Left forelimb (tissue), 1 donor: Measurements from ENCODE around the gene CNTN1.

Source experiments
- DNase-seq: peaks from one replicate; pipeline ENCODE4 v3.0.0-alpha.2; 2018; ENCODE audit warnings: low spot score

The CNTN1 gene

DNA sequence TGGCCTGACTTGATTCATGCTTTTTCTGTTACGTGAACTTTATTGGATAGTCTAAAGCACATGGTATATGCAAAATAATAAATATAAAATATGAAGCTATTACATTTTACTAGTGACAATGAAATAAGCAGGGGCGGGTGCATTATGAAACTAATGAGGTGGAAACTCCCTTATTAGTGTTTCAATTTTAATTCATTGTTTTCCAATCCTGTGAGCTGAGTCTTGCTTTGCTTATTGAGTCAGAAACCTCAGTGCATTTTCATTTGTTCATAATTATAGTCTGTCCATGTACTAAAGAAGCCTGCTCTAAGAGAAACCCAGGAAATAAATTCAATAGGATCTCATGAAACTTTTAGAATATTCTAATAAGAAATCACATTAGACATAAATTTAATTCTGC, 78.5 kb downstream of the CNTN1 start:
- no peak for DNase-seq

DNA sequence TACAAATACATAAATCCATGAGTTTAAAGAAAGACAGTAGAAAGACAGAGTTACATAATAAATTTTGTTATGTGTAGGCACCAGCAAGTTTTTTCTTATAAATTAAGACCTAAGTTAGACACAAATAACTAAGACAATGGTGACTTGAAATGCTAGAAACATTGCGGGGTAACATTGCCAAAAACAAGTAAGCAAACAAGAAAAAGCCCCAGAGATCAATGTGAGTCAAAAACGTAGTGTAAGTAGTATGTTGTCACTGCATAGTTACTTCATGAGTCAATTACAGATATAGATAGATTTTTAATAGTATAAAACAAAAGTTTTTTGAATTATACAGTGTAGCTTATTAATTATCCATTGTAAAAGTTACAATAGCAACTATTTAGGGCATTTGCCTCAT, 83.4 kb downstream of the CNTN1 start:
- no peak for DNase-seq

DNA sequence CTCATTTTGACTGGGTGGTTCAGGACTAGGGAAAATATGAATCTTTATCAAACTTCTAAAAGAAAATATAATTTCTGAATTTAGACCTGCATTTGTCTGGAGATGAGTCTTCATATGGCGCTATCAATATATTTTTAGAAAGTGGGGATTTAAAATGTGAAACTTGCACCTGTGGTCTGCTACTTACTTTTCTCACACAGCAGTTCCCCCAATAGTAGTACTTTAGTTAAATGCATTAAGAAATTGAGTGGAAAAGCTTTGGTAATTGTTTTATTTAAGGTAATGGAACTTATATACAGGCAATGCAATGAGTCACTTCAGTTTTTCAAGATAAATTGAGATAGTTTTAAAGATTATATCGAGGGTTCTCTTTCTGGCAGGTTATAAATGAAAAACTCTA, 91.9 kb downstream of the CNTN1 start:
- DNase-seq: no peak

DNA sequence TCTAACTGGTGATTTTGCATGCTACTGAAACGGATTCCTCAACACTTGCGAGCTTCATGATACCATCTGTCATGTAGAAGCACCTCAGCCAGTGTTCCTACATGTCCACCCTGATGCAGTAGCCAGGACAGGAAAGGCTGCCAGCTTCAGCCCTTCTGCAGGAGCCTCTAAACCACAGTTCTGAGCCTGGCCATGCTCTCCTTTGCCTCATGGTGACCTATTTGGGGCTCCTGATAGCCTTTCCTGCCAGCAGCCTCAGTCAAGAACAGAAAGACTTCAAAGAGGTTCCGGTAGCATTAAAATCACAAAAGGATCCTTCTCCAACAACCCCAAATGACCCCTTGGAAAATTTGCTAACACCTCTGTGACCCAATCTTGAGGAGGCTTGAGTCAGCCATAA, 96.0 kb downstream of the CNTN1 start:
- DNase-seq: no peak

DNA sequence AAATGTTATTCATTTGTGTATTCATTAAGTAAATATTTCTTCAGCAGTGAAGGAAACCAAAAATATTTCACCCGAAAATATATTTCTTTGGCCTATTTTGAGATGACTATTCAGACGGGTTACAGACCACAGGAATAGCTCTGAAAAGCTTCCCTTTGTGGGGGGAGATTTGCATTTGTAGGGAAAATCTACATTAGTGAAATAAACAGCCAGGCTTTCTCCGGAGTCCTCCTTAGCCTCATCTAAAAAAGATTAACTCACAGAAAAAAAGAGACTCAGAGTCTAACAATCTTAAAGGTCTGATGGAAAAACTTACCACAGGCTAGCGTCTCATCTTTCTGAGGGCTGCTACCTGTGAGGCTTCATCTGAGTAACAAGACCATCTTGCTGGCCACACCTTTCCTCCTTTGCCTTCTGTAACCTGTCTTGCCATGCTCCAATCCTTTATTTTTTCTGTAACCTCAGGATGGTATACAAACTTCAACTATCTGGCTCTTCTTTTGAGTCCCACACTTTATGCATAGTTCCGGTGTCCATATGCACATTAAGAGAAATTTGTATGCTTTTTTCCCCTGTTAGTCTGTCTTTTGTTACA, 100.7 kb downstream of the CNTN1 start:
- no peak for DNase-seq

DNA sequence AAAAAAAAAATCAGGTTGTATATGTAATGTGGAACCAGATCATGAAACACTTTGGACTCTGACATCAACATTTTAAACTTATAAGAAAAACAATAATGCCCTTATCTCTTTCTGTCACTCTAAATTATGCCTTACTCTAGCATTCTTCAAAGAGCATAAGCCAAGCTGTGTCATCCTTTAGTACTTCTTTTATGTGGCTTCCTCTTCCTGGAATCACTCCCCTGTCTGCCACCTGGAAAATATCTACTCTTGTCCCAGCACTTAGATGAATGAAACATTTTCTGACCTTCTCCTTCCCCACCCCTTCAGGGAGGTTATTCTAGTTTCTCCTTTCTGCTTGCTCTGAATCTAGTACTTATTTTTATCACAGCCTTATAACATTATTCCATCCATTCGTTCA, 101.2 kb downstream of the CNTN1 start:
- no peak for DNase-seq

DNA sequence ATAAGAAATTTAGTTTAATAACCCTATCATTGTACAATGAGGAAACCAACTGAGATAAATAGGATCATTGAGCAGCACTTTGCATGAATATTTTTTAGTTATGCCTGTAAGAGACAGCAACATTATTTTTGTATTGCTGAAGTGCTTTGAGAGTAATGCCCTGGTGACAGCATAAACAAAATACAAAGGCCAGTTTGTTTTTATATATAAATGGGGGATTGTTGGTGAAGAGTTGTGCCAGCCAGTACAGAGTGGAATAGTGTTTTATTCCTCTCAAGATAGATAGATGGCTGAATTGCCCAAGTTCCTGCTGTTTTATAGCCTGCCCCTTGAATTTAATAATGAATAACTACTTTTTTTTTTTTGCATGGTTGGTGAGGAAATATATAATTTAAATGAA, 101.8 kb downstream of the CNTN1 start:
- DNase-seq: no peak

DNA sequence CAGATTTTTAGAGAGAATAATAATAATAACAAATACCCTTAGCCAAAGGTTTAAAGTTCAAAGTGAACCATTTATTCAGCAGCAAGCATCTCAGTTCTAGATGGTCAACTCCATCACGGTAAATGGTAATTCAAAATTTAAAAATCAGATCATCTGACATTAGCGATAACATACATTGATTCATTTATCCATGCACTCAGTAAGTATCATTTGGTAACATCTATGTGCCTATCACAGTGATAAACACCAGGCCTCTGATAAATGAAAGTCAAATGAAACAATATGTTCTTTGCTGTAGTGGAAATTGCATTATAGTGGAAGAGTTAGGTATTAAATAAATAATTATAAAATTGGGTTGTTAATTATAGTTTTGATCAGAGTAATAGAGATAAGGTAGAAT, 108.8 kb downstream of the CNTN1 start:
- no peak for DNase-seq

DNA sequence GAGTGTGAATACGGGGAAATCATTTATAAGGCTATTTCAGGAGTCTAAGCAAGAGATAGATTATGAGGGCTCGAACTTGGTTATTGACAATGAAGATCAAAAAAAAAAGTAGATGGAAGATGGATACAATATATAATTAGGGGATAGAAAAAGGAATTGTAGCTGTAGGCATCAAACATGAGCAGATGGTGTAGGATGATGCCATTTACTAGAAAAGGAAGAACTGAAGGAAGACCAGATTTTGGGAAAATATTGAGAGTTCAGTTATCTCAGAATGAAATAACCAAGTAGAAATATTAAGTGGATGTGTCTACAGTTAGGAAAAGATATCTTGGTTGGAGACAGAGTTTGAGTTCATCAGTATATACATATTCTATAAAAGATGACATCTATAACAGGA, 109.6 kb downstream of the CNTN1 start:
- DNase-seq: no peak

DNA sequence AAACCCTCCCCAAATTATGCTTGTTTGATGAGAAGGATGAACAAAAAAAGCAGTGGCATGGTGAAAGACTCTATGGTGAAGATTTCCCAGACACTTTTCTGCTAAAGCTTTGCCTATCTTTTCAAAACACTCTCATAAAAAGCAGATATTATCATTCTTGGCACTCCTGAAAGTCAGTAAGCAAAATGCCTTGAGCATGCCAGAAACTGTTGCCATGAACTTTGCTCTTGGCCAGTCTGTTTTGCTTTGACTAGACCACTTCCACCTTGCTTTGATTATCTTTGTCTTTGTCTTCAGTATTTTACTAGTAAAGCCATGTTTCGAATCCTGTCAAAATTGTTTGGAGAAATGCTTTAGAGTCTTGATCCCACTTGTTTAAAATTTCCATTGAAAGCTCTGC, 110.4 kb downstream of the CNTN1 start:
- DNase-seq: no peak

DNA sequence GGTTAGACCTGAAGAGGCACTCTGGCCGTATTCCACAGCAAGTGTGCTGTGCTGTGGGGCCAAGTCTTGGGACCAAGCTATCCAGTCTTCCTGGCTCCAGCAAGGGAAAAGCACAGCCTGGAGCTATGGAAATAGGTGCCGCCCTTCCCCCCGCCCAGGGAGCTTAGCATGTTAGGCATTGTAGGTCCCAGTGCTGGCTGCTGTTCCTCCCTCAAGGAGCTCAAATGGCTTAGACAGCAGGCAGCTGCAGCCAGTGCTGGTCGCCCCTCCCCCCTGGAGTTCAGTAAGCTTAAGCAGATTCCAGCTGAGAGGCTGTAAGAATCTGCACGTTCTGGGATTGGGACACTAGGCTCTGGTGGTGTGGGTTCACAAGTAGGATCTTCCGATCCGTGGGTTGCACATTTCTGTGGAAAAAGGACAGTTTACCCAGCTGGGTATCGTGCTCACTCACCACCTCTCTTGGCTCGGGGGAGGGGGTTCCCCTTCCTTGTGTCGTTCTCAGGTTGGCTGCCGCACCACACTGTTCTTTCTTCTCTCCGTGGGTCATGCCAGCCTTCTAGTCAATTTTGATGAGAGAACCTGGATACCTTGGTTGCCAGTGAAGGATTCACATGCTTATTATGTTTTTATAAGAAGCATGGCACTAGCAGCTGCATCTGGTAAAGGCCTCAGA, 127.3 kb downstream of the CNTN1 start:
- no peak for DNase-seq

DNA sequence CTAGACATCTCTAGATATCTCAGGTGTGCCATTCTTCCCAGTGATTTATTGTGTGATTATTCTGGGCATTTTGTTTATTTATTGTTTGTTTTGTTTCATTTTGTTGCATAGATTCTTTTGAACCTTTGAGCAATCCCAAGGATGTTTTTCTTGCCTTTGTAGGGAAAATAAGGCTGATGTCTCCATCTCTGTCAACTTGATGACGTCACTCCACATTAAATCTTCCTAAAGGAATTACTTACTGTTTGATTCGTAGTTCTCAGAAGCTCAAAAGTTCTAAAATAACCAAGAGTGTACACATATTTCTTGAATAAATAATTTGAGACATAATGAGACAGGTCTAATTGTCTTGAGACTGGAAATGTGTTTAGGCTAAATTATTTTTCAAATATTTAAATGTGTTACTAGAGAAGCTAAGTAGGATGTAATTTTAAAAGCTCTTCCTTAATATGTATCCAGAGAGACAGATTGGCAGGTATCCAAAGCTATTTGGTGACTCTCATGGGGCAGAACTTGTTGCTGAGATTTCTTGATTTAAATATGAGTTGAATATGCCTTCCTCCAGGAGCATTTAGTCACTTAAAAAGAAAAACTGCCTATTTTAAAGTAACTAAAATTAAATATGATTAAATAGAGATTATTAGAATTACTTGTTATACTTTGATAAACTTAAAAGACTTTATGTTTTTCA, 128.7 kb downstream of the CNTN1 start:
- DNase-seq: no peak

DNA sequence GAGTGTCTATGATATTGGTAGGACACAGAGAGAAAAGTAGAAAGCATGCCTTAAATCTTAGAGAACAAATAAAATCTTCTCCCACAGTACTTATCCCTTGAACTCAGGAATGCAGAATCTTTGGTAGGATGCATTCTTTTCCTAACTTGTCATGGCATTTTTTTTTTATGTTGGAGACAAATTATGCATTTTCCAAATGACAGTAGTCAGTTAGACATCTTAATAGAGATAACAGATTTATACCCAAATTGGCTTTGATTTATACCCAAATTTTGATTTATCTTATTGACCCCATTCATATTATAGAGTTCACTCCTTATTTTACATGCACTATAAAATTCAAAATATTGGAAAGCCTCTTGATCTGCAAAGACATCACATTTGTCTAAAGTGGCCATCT, 132.9 kb downstream of the CNTN1 start:
- no peak for DNase-seq

DNA sequence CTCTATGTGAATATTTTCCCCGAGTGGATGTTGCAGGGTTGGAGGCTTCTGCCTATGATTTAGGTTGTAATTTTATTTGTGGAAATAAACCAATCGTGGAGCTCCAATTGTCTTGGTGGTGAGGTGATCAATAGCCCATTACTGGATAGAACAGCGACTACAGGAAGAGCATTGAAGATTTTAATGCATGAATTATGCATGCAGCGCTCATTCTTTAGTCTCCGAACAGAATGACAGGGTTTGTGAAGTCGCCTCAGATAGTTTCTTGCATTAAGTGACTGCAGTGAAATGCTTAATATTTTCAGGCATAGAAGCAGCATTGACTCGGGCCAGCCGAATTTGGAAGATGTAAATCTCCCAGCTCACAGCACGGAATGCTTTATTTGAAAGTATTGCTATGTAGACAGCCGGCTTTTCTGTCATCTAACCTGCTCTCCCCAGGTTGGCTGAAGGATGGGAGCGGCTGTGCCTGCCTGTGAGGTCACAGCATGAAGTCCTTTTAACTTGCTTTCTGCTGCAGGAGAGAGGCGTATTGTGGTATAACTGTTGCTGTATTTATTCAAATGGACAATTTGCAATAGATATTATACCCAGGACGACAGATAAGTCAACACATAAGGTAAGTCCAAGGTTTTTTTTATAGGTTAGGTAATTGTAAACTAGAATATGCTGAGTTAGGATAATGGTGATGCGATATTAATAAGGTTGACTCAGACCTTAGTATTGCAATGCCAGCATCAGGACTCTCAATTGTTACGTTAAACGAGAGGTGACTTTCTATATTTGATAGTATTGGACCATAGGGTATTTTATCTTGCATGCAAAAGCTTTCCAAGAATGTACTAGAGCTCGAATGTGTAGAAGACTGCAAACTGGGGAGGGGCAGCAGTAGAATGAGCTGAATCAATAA, 135.7 kb downstream of the CNTN1 start:
- DNase-seq: no peak

DNA sequence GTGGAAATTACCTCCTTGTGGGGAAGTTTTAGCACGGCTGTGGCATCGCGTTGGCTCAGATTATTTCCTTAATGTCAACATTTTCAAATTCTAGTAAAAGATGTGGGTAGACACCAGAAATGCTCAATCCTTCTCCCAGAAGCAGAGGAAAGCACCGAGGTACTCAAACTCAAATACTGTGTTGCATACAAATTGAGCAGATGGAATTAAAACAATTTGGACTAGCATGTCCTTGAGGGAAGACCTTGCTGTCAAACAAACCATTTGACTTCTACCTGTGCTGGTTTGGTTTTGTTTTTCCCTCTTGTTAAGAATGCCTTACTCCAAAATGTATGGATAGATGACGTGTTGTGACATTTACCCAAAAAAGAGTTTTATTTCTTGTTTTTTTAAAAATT, 136.4 kb downstream of the CNTN1 start:
- DNase-seq: no peak

DNA sequence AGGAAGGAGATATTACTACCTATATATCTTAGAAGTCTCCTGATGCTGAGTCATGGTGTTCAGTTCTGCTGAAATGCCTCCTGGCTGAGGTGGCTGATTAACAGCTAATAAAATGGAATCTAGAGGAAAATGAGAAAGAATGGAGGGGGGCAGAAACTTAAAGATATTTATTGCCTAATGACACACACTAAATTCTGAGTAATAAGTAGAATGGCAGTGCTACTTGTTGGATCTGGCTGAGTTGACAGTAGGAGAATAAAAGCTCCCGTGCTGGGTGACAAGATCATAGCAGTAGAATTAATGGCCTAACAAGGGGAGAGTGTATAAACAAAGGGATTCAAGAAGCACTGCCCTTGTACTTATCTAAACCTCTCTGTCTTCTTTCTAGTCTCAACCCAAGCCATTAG, 137.5 kb downstream of the CNTN1 start:
- DNase-seq: no peak

DNA sequence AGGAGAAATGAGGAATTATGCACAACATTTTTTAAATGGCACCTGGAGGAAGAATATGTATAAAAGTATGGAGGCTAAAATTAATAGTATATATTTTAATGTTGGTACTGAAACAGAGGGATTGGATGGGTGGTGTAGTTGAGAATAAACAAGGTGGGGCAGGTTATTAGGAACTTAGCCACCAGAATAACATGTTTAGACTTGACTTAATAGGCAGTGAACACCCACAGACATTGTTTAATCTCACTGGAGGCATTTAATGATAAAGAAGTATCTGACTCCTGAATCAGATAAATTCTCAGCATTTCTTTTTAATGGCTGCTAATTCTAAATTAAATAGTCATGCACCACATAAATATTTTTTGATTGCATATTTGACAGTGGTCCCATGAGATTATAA, 139.7 kb downstream of the CNTN1 start:
- DNase-seq: no peak

DNA sequence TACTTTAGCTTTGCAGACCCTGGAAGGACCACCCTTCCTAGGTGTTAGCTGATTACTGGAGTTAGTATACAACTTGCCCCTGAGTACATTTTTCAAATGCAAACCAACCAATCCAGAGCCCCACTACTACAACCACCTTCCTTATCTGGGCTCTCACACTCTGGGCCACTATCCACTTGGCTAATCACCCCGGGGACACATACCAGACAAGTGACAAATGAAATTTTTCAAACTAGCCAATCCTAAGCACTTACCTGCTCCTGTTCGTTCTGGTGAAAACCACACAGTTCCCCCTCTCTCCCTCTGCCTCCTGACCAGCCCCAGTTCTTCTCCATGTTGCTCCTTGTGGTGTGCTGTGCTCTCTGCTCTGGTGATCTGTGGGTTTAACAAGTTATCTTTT, 140.4 kb downstream of the CNTN1 start:
- DNase-seq: no peak

DNA sequence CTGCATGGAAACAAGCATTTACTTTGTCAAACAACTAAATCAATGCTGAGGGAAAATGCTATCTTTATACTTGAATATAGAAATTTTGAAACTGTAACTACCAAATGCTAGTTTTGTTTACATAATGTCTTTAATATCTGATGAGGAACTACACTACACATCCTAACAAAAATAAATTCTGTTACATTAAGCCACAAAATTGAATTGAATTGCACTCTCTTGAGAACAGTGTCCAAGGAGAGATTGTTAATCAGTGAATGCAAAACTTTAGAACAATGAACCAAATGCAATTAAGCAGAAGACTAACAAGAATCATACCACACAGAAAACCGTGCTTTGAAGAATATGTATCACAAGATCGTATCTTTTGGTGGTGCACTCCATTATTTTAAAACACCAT, 141.6 kb downstream of the CNTN1 start:
- no peak for DNase-seq

DNA sequence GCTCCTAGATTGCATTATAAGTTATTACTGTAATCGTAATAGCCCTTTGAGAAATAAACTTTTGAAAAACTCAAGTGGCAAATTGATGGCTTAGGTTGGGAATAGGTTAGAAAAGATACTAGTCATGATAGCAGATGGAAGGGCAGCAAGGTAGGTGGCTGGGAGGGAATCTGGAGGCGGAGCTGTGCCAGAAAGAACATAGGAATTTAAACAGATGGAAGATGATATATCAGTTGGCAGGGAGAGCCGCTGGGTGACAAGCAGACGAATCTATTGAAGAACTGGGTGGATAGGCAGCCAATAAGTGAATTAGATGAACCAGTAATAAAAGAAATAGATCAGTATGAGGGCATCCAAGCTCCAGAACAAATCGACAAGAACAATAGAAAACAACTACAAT, 142.1 kb downstream of the CNTN1 start:
- no peak for DNase-seq

DNA sequence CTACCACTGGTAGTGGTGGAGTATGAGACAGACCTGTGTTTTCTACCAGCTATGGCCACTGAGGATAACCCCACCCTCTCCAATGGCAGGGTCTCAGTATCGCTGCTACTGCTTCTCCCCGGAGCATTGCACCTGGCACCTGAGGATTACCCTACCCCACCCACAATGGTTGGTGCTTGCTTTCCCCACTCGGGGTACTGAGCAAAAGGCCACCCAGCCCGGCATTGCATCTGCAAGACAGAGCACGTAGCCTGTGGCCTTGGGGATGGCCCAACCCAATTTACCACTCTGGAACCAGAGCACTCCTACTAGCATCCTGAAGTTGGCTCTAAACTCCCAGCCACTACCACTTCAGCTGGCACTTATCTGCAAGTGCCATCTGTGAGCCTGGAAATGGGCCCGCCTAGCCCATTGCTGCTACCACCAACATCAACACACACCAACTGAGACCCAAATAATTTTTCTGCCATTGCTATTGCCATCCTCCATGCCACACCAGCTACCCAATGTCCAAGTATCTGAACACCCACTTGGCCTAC, 145.7 kb downstream of the CNTN1 start:
- DNase-seq: no peak

DNA sequence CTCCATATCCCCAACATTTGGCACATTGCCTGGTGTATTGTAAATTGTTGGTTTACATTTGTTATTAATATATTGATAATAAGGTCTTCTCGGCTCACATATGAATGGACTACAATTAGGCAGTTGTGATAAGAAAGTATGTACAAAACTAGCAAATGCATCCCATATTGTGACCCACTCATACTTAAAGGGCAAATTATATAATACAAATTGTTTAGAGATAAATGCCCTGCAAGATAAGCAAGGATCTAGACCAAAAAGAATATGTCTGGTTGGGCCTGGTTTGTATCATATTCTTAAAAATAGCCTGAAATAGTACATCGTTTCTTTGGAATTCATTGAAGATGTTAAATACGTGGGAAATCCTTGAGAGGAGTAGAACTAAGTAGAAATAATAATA, 151.3 kb downstream of the CNTN1 start:
- no peak for DNase-seq
